BJ (cell line): Measurements from ENCODE around the gene MGAT4B. TPM values are rescaled to one million over a fixed set of nuclear protein-coding genes. Genes with fewer than 3 reads are reported as not detected.

Experiments
- CTCF ChIA-PET: fragments of 350-600 bp; formaldehyde crosslinking; extraction: SDS; loops from one replicate; lab custom pipeline; 2021; ENCODE audit warnings: antibody characterized with exemption, inconsistent platforms; lab: Yijun Ruan, JAX
- POLR2A ChIA-PET: fragments of 300-600 bp; sonication (Branson Sonifier 250); formaldehyde crosslinking; extraction: SDS; loops from one replicate; lab custom pipeline; 2021; ENCODE audit warnings: antibody characterized with exemption; lab: Charles Lee
- DNase-seq: peaks from one replicate; pipeline ENCODE4 v3.0.0-alpha.2; 2011; ENCODE audit warnings: low read depth
- H3K27me3 ChIP-seq: 2 replicates; pipeline ENCODE4 v1.6.0; 2011; ENCODE audit warnings: low read length; ENCODE audit not compliant: control insufficient read depth, insufficient read depth
- H3K36me3 ChIP-seq: 2 replicates; pipeline ENCODE4 v1.5.1; 2011; ENCODE audit warnings: low read length; ENCODE audit not compliant: control insufficient read depth, insufficient read depth
- H3K4me3 ChIP-seq: 2 replicates; pipeline ENCODE4 v1.5.1; 2011; ENCODE audit warnings: low read depth, mild to moderate bottlenecking, control low read depth, low read length
- polyA plus RNA-seq: library from polyadenylated mRNA; depleted of rRNA; stranded (reverse); fragments of >200 nt; gene quantifications from 2 replicates; pipeline ENCODE4 v1.2.3, GENCODE V29; 2011; rRNA removed
- small RNA-seq: library from RNA; depleted of rRNA; stranded (forward); fragments of <200 nt; gene quantifications from one replicate; pipeline ENCODE3, GENCODE V24; 2012; ENCODE audit warnings: low replicate concordance, low read depth; ENCODE audit not compliant: insufficient read length
- TF ChIP-seq, protein P1 (sequence below): IDR thresholded peaks from 2 replicates; pipeline ENCODE4 v1.5.1; 2011; ENCODE audit warnings: low read depth, mild to moderate bottlenecking, control low read depth, inconsistent platforms, low read length, moderate library complexity; ENCODE audit not compliant: insufficient read depth

Gene MGAT4B
- polyA plus RNA-seq, 1 experiment: 131 TPM

- DNase-seq: no peak
- no peaks in the 10 kb centered on the region for H3K27me3 ChIP-seq
- TF ChIP-seq, protein P1, sequence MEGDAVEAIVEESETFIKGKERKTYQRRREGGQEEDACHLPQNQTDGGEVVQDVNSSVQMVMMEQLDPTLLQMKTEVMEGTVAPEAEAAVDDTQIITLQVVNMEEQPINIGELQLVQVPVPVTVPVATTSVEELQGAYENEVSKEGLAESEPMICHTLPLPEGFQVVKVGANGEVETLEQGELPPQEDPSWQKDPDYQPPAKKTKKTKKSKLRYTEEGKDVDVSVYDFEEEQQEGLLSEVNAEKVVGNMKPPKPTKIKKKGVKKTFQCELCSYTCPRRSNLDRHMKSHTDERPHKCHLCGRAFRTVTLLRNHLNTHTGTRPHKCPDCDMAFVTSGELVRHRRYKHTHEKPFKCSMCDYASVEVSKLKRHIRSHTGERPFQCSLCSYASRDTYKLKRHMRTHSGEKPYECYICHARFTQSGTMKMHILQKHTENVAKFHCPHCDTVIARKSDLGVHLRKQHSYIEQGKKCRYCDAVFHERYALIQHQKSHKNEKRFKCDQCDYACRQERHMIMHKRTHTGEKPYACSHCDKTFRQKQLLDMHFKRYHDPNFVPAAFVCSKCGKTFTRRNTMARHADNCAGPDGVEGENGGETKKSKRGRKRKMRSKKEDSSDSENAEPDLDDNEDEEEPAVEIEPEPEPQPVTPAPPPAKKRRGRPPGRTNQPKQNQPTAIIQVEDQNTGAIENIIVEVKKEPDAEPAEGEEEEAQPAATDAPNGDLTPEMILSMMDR: no peak
- ChIA-PET POLR2A (no interaction called here), CTCF (interaction anchor here (1.1 to 3.8 kb wide), 2 partner anchors 8 to 18 kb away, joined by 5 to 19 read pairs; no protein-coding TSS in a partner anchor)
- no peaks in the 10 kb centered on the region for H3K36me3 ChIP-seq
- H3K4me3 ChIP-seq: no peak overlapping the region
These were observed 51.6 kb downstream of the MGAT4B start for GRCh38 chr5:179755022-179755421.

GRCh38 chr5:179753971-179754370, 52.7 kb downstream of the MGAT4B start:
- CTCF ChIA-PET: interaction anchor here (1.1 to 3.8 kb wide), 2 partner anchors 9 to 17 kb away, joined by 5 to 19 read pairs; no protein-coding TSS in a partner anchor

GRCh38 chr5:179749857-179750508, 56.7 kb downstream of the MGAT4B start:
- TF ChIP-seq, protein P1: no peak
- Histone ChIP-seq H3K36me3 (0 out of 2 replicates have a peak, but pooled peaks cover 2% of the 10 kb centered on the region), H3K4me3 (no peak overlapping the region), H3K27me3 (no peaks in the 10 kb centered on the region)
- DNase-seq: no peak
- ChIA-PET CTCF (interaction anchor here (1.3 to 1.9 kb wide), 2 partner anchors 10 to 13 kb away, joined by 4 to 7 read pairs; no protein-coding TSS in a partner anchor), POLR2A (no interaction called here)

More at GRCh38 chr5:179753971-179754370, 52.7 kb downstream of the MGAT4B start:
- 0 out of 2 replicates have a peak, but pooled peaks cover 2% of the 10 kb centered on the region for H3K36me3 ChIP-seq
- H3K27me3 ChIP-seq: no peaks in the 10 kb centered on the region
- H3K4me3 ChIP-seq: no peak overlapping the region
- POLR2A ChIA-PET: no interaction called here
- TF ChIP-seq, protein P1: no peak
- no peak for DNase-seq

- DNase-seq: no peak
- TF ChIP-seq, protein P1: no peak
These were observed 58.9 kb downstream of the MGAT4B start for GRCh38 chr5:179747811-179748210.

More at GRCh38 chr5:179747811-179748210, 58.9 kb downstream of the MGAT4B start:
- 0 out of 2 replicates have a peak, but pooled peaks cover 2% of the 10 kb centered on the region for H3K36me3 ChIP-seq
- POLR2A ChIA-PET: no interaction called here
- H3K4me3 ChIP-seq: no peak overlapping the region
- no peaks in the 10 kb centered on the region for H3K27me3 ChIP-seq
- CTCF ChIA-PET: no interaction called here

Small RNA genes within 50 kb of the gene (small RNA-seq; reads per million reads assigned to genes)
- gene MIR1229 (0.63 reads per million), gene RF00019 (not detected)

Other genes with a start within 250 kb of the MGAT4B start
- 142 and 247 TPM in 2 replicates for gene HNRNPH1, start 183.2 kb downstream of the MGAT4B start, polyA plus RNA-seq
- gene CBY3, start 125.8 kb downstream of the MGAT4B start, polyA plus RNA-seq: not detected in 2 replicates
- gene CANX, start 107.9 kb downstream of the MGAT4B start, polyA plus RNA-seq: 502 and 974 TPM in 2 replicates
- 4.4 and 5.3 TPM in 2 replicates for gene MAML1, start 74.0 kb downstream of the MGAT4B start, polyA plus RNA-seq
- 0.49 and 0.88 TPM in 2 replicates for gene LTC4S, start 12.9 kb downstream of the MGAT4B start, polyA plus RNA-seq
- 307 and 361 TPM in 2 replicates for gene SQSTM1, start 14.0 kb upstream of the MGAT4B start, polyA plus RNA-seq
- gene MRNIP, start 52.0 kb upstream of the MGAT4B start, polyA plus RNA-seq: 12.6 and 14.1 TPM in 2 replicates
- 53.2 and 89.0 TPM in 2 replicates for gene TBC1D9B, start 101.0 kb upstream of the MGAT4B start, polyA plus RNA-seq